Sciatic nerve (tissue), 2 donors: ENCODE results near the gene UBAP1L. TPM values are rescaled to one million over a fixed set of nuclear protein-coding genes. Genes with fewer than 3 reads are reported as not detected.
"Not testable (repeated sequence)": the region's sequence is repeated elsewhere in the genome, so short reads cannot be mapped to it uniquely, and the experiment has no call there.

Experiments used
- ATAC-seq: fragments of 200-7000 bp; cut with Tn5 transposase; one replicate; pipeline ENCODE4 v1.9.1; 2020; ENCODE audit warnings: mild to moderate bottlenecking, moderate library complexity
- DNase-seq: peaks from one replicate; pipeline ENCODE4 v3.0.0-alpha.2; 2020; ENCODE audit warnings: low spot score
- intact Hi-C: fragments of 100-400 bp; cut with DNase I; formaldehyde crosslinking; loops from one replicate; pipeline ENCODE4 v1.14.2; 2022
- total RNA-seq: library from RNA; stranded (reverse); fragmentation: NEBNext Ultra II Directional; extraction: Animal tissue kit (Norgen Biotek cat#: 25700); gene quantifications from one replicate; pipeline ENCODE4 v1.2.1, GENCODE V29; 2021
- donor health status: DM: no; HTN: no; CAD: no.
- donor health status: DM: no; HTN: no; CAD: no.

UBAP1L gene
- total RNA-seq, 1 donor from 2014 or later = 13.4 TPM

DNA sequence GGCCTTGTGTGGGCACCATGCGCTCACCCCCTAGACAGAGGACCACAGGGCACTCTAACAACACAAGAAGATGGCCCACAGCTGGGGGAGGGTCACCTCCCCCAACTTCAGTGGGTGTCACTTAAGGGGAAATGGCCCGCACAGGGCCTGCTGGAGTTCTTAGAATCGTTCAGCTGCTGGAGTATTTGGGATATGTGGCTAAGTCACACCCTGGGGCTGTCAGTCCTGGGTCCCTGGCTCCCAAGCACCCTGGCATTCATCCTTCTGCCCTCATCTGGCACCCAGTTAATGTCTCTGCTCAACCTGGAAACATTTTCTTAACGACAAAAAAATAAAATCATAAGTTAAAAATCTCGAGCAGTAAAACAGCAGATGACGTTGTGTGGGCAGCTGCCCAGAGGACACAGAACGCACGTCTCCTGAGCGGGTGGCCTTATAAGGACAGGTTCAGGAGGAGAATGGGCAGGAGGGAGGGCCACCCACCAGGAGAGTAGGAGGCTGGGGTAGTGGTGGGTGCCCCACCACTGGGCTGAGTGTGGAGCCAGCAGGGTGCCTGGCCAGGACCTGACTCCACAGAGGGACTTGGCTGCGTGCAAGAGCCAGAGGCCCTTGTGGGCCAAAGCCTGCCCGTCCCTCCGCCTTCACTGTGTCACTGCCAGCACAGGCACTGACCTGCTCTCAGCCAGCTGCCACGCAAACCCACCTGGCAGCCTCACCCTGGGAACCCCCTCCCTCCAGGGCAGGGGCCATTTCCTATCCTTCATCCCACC is 26.9 kb downstream of the UBAP1L start:
- DNase-seq (no peak), ATAC-seq (peak; percentile 58)
- intact Hi-C loops = no loop called here

DNA sequence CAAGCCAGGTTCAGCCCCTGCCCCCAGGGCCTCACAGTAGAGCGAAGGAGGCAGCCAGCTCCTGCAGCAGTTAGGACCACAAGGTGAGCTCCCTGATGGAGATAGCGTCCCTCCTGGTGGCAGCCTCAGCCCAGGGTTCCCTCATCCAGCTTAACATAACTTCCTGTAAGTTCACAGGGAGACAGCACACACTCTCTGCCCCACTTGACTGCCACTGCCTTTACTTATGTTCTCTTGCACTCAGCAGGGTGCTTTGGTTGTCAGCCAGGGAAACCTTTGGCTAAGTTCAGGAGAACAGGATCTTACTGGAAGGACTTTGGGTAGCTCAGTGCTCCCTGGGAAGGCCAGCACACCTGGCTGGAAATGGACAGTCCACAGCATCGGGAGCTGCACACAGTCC is 27.6 kb downstream of the UBAP1L start:
- ATAC-seq (no peak), DNase-seq (no peak)
- intact Hi-C loops = no loop called here

DNA sequence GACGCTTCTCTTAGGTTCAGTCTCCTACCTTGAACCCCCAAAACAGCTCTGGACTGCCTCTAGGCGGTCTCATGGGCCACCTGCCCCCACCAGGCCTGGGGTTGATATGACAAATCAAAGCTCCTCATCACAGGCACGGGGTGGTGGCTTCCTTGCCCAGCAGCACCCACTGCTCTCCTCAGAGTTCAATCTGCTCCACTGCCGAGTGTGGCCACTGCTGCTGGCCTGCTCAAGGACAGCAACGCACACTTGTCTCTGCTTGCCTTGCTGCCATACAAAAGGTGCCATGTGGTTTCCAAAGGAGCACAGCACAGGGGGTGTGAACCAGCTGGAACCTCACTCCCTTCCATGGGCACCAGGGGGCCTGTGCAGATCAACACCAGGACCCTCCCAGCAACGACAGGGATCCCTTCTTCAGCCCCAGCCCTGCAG is 28.3 kb downstream of the UBAP1L start:
- no peak for DNase-seq
- no peak for ATAC-seq
- intact Hi-C loops = no loop called here

DNA sequence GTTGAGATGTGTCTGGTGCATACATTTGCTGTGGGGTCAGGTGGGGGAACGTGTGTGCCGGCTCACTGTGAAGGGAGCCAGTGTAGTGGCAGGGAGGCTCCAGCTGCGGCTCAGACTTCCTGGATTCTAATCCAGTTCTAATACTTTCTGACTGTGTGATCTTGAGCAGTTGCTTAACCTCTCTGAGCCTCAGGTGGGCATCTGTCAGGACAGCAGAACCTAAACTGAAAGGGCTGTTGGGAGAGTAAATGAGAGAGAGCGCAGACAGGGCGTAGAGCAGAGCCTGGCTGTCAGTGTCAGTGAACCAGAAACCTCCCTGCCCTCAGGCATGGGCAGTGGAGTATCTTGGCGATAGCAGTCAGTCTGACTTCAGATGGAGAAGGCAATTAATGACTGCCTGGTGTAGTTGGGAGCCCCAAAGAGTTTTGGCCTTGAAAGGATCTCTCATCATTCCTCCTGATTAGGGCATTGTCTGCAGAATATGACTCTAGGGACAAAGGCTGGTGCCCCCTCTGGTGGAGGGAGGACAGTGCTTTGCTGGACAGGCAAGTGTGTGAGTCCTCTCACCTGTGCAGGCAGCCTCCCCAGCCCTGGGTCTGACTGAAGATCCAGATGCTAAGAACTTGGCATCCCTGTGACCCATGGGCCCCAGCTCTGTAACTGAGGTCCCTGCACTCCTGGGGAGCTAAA is 28.9 kb downstream of the UBAP1L start:
- intact Hi-C loops = no loop called here
- DNase-seq = no peak

DNA sequence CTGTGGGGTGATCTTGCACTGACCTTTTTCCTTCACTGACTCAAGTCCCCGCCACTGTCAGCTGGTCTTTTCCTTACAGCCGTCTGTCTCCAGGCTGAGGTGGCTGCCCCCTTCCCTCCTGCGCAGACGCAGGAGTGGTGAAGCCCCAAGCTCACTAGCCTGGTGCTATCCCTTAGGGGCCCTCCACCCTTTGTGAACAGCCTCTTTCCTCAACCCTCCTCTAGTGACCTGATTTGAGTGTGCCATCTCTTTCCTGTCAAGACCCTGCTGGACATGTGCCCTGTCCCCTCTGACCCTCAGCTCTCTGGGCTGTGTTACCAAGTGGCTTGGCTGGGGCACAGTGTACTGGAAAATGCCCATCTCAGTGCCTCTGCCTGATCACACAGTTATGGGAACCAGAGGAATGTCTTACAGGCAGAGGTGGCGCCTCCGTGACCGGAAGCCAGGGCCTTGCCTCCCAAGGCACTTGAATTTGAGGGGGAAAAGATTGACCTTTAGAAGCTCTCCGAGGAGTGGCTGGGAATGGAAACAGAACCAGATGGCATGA is 29.7 kb downstream of the UBAP1L start:
- intact Hi-C loops = no loop called here
- no peak for ATAC-seq
- DNase-seq = no peak

More for the DNA sequence above, 28.9 kb downstream of the UBAP1L start:
- ATAC-seq = no peak

DNA sequence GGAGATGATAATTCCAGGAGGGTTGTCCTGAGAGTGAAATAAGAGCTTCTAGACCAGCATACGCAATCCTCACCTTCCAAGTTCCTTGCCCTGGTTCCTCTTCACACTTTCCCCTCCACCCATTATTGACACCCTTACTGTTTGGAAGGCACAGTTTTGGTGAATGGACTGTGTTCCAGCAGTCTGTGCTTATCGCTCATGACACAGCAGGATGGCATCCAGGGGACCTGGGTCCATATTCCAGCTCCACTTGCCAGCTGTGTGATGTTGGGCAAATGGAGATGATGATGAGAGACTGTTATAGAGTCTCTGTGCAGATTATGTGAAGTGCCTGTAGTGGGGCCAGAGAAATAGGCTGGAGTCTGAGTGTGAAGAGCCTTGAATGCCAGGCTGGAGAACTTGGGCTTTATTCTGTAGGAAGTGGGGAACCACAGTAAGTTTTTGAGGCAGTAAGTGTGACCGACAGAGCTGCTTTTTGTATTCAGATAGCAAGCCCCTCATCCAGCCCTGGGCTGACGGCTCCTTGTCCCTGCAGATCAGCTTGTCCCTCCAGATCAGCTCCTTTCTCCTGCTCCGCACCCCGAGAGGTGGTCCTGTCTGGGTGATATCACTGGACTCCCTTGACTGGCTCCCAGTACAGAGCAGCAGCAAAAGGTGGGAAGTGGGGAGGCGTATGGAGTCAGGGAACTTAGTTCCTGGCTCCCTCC is 30.3 kb downstream of the UBAP1L start:
- intact Hi-C loops = no loop called here
- ATAC-seq = no peak
- no peak for DNase-seq

DNA sequence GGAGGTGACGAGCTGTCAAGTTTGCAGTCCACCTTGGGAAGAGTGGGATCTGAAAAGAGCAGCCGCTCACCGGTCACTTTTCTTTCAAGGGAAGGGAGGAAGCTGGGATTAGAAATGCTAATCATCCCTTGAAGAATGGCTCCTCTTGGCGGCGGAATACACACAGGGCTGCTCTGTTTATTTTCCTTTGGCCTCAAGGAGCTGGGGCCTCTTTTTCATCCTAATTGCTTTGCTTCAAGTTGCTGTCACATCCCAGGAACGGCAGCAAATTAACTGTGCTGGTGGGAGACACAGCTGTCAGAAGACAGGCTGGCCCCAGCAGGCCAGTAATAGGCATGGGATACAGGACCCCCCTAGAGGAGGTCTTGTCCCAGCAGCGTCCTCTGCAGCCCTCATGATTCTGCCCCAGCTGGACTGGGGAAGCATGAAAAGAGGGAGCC is 31.7 kb downstream of the UBAP1L start:
- DNase-seq = no peak
- intact Hi-C loops = no loop called here
- peak; percentile 38 for ATAC-seq

DNA sequence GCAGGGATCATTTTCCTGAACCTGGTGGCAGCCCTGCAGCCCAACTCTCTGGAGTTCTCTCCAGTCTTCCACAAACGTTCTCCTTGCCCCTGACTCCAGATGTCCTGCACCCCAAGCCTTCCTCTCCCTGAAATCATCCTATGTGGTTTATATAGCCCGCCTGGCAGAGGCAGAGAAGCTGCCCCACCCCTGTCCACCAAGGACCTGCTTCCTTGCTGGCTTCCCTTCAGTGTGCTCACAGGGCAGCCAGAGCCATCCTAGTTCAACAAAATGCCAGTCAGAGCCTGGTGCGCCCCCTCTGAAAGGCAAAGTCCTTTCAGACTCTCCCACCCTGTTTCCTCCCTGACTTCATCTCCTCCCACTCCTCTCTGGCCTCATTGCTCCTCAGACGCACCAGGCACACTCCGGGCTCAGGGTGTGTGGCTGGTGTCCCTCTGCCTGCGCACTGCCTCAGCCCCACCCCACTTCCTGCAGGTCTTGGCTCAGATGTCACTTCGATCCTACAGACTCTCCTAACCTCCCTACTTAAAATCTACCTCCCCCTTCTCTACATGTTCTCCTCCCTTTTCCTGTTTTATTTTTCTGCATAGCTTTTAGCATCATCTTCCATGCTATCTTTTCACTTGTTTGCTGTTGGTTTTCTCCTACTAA is 32.6 kb downstream of the UBAP1L start:
- ATAC-seq (peak; percentile 68), DNase-seq (no peak)
- intact Hi-C loops = no loop called here

DNA sequence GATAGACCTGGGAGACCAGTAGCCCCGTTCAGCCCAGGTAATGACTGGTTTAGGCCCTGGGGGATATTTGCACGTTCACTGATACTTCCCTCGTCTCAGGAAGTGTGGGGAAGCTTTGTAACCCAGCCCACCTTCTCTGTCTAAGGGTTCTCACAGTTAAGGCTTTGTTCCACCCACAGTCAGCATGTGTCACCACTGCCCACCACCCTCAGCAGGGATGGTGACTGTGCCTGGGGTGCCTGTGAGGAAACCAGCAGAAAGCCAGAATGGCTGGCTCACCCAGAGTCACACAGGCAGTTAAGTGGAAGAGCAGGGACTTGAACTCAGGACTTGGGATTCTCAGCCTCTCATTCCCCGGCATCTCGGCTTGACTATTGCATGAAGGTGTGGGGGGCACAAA is 33.2 kb downstream of the UBAP1L start:
- DNase-seq = no peak
- intact Hi-C loops = no loop called here
- no peak for ATAC-seq

DNA sequence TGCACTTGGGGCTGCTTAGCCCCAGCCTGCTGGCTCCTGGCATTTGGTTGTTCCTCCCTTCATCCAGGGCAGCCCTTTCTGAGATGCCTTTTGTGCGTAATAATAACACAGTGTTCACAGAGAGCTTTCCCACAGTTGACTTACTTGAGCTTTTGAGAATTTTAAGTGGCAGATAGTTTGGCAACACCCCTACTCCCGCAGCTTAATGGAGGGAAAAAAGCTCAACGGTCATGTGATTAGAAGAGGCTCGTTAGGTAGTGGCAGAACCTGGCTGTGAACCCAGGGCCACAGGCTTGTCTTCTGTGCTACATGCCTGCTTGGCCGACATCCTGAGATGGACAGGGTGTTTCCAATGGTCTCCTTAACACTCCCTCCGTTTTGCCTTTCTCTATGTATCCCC is 33.7 kb downstream of the UBAP1L start:
- ATAC-seq (no peak), DNase-seq (no peak)
- intact Hi-C loops = no loop called here

DNA sequence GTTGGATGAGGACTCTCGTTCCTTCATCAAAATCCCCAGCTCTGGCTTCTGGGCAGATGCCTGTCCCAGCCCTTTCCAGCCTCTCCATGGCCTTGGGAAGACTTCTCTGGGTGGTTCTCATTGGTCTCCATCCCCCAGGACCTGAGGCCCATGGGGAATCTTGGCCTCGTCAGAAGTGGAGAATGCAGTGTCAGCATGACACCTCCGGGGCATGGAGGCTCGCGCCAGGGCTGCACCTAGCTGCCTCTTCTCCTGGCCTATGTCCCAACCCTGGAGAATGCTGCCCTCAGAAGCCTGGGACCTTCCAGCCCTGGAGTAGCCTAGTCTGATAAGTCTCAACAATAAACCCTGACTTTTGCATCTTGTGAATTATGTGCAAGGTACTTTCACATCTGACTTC is 35.4 kb downstream of the UBAP1L start:
- ATAC-seq = no peak

DNA sequence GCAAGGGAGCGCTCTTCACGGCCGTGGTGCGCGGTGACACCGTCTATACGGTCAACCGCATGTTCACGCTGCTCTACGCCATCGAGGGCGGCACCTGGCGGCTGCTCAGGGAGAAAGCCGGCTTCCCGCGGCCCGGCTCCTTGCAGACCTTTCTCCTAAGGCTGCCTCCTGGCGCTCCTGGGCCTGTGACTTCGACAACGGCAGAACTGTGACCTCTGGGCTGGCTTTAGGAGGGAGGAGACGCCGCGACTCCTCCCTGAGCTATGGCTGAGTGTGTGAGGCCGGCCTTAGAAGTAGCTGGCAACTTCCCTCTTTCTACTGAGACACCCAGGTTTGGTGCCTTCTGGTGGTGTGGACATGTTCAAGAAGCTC is 37.0 kb downstream of the UBAP1L start:
- ATAC-seq (peak; percentile 84), DNase-seq (peak; percentile 85)
- intact Hi-C loops = no loop called here

More for the DNA sequence above, 35.4 kb downstream of the UBAP1L start:
- intact Hi-C loops = no loop called here
- no peak for DNase-seq

DNA sequence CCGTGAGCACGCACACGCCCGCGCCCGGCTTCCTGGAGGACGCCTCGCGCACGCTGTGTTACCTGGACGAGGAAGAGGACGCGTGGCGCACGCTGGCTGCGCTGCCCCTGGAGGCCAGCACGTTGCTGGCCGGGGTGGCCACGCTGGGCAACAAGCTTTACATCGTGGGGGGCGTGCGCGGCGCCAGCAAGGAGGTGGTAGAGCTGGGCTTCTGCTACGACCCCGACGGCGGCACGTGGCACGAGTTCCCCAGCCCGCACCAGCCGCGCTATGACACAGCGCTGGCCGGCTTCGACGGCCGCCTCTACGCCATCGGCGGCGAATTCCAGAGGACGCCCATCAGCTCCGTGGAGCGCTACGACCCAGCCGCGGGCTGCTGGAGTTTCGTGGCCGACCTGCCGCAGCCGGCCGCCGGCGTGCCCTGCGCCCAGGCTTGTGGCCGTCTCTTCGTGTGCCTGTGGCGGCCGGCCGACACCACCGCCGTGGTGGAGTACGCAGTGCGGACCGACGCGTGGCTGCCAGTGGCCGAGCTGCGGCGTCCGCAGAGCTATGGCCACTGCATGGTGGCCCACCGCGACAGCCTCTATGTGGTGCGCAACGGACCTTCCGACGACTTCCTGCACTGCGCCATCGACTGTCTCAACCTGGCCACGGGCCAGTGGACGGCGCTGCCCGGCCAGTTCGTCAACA is 37.6 kb downstream of the UBAP1L start:
- DNase-seq (no peak), ATAC-seq (no peak)
- intact Hi-C loops = no loop called here

DNA sequence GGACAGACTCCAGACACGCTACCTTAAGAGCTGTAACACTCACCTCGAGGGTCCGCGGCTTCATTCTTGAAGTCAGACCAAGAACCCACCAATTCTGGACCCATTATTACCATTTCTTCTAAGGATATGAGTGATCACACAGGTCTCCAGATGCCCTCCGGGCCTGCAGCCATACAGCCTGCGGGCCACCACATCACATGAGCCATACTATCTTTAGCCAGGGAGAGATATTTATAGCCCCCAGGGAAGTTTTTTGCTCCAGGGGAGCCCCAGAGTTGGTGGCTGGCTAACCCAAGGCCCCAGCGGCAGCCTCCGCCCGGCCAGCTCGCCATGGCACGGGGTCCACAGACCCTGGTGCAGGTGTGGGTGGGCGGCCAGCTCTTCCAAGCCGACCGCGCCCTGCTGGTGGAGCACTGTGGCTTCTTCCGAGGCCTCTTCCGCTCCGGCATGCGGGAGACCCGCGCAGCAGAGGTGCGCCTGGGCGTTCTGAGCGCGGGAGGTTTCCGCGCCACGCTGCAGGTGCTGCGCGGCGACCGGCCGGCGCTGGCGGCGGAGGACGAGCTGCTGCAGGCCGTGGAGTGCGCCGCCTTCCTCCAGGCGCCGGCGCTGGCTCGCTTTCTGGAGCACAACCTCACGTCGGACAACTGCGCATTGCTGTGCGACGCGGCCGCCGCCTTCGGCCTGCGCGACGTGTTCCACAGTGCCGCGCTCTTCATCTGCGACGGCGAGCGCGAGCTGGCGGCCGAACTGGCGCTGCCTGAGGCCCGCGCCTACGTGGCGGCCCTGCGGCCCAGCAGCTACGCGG is 38.3 kb downstream of the UBAP1L start, which contains the start of gene KBTBD13:
Gene KBTBD13, plus strand, starts transcription at position 261 of the 805 bp plus-strand sequence. Its CDS starts 70 bp downstream, at position 331.
- no peak for DNase-seq
- ATAC-seq = no peak
- intact Hi-C loops = no loop called here

DNA sequence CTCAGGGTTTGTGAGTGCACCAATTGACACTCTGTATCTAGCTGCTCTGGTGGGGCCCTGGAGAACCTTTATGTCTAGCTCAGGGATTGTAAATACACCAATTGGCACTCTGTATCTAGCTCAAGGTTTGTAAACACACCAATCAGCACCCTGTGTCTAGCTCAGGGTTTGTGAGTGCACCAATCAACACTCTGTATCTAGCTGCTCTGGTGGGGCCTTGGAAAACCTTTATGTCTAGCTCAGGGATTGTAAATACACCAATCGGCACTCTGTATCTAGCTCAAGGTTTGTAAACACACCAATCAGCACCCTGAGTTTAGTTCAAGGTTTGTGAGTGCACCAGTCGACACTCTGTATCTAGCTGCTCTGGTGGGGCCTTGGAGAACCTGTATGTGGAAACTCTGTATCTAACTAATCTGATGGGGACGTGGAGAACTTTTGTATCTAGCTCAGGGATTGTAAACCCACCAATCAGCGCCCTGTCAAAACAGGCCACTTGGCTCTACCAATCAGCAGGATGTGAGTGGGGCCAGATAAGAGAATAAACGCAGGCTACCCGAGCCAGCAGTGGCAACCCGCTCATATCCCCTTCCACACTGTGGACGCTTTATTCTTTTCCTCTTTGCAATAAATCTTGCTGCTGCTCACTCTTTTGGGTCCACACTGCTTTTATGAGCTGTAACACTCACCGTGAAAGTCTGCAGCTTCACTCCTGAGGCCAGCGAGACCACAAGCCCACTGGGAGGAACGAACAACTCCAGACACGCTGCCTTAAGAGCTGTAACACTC is 39.2 kb downstream of the UBAP1L start:
- intact Hi-C loops, ATAC-seq, DNase-seq: not testable (repeated sequence)

DNA sequence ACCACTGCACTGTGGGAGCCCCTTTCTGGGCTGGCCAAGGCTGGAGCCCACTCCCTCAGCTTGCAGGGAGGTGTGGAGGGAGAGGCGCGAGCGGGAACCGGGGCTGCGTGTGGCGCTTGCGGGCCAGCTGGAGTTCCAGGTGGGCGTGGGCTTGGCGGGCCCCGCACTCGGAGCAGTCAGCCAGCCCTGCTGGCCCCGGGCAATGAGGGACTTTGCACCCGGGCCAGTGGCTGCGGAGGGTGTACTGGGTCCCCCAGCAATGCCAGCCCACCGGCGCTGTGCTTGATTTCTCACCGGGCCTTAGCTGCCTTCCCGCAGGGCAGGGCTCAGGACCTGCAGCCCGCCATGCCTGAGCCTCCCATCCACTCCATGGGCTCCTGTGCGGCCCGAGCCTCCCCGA is 40.1 kb downstream of the UBAP1L start:
- DNase-seq, intact Hi-C loops, ATAC-seq: not testable (repeated sequence)

DNA sequence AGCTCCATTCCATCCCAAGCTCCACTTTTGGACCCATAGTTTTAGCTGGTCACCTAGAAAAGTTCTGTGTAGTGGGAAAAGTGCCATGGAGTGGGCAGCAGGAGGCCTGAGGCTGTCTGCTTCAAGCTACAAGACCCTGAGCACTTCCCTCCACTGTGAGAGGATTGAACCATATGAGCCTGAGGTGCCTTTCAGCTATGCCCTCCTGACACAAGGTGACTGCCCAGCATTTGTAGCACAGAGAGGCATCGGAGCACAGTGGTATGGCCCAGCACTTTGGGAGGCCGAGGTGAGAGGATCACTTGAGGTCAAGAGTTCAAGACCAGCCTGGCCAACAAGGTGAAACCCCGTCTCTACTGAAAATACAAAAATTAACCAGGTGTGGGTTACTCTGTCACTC is 42.4 kb downstream of the UBAP1L start:
- DNase-seq (no peak), ATAC-seq (no peak)
- intact Hi-C loops = no loop called here
